ENCODE data around the gene ERC2. TPM values are rescaled to one million over a fixed set of nuclear protein-coding genes. Genes with fewer than 3 reads are reported as not detected.

ERC2 gene
- total RNA-seq, 2 donors from 2014 or later: 16.1 to 22.8 TPM

GRCh38 chr3:55492976-55493375, 975.3 kb downstream of the ERC2 start:
- Histone ChIP-seq H3K27me3 (ENCODE audit: control insufficient read depth, insufficient read depth, low read length, poor library complexity, severe bottlenecking) (peaks cover 51% of the 10 kb centered on the region), H3K4me1 (ENCODE audit: control insufficient read depth, insufficient read depth, low read length) (no peaks in the 10 kb centered on the region), H3K4me3 (ENCODE audit: low read length) (no peak overlapping the region), H3K9me3 (ENCODE audit: control insufficient read depth, low read length) (no peaks in the 10 kb centered on the region), H3K9ac (ENCODE audit: extremely low read depth, low read length, poor library complexity, severe bottlenecking) (no peak overlapping the region), H3K27ac (ENCODE audit: low read depth, low read length) (no peak overlapping the region), H3K36me3 (ENCODE audit: control insufficient read depth, insufficient read depth, low read length) (no peaks in the 10 kb centered on the region)
- Mint-ChIP-seq H3K36me3 (ENCODE audit: low read depth) (no peaks in the 10 kb centered on the region), H3K27me3 (ENCODE audit: insufficient read depth) (peaks cover 58% of the 10 kb centered on the region), H3K4me1 (peaks cover 15% of the 10 kb centered on the region), H3K27ac (no peak overlapping the region), H3K9me3 (no peaks in the 10 kb centered on the region), H3K4me3 (no peak overlapping the region)
- TF ChIP-seq CTCF (conservative IDR thresholded peaks at IDR 0.05): no peak
- 84 to 86% methylated on average over 3 to 5 of the region's 5 CpGs for WGBS, 2 experiments (ENCODE audit: insufficient coverage in 1 of 2, insufficient read length in 1 of 2)
- DNase-seq: no peak

GRCh38 chr3:55491296-55491816, 976.9 kb downstream of the ERC2 start:
- whole genome bisulfite sequencing, 2 experiments (ENCODE audit: insufficient coverage in 1 of 2, insufficient read length in 1 of 2): 91 to 92% methylated on average over 4 to 7 of the region's 7 CpGs
- H3K4me3 Mint-ChIP-seq: no peak overlapping the region
- H3K9me3 ChIP-seq (ENCODE audit: control insufficient read depth, low read length): no peaks in the 10 kb centered on the region
- peaks cover 73% of the 10 kb centered on the region for H3K27me3 Mint-ChIP-seq (ENCODE audit: insufficient read depth)
- no peak overlapping the region for H3K27ac ChIP-seq (ENCODE audit: low read depth, low read length)
- H3K9ac ChIP-seq (ENCODE audit: extremely low read depth, low read length, poor library complexity, severe bottlenecking): no peak overlapping the region
- no peak for DNase-seq
- H3K27me3 ChIP-seq (ENCODE audit: control insufficient read depth, insufficient read depth, low read length, poor library complexity, severe bottlenecking): peaks cover 67% of the 10 kb centered on the region
- H3K27ac Mint-ChIP-seq: no peak overlapping the region
- H3K4me3 ChIP-seq (ENCODE audit: low read length): no peak overlapping the region
- H3K4me1 ChIP-seq (ENCODE audit: control insufficient read depth, insufficient read depth, low read length): no peaks in the 10 kb centered on the region
- TF ChIP-seq CTCF (conservative IDR thresholded peaks at IDR 0.05): no peak
- no peaks in the 10 kb centered on the region for H3K36me3 ChIP-seq (ENCODE audit: control insufficient read depth, insufficient read depth, low read length)
- peaks cover 25% of the 10 kb centered on the region for H3K4me1 Mint-ChIP-seq
- H3K9me3 Mint-ChIP-seq: no peaks in the 10 kb centered on the region
- H3K36me3 Mint-ChIP-seq (ENCODE audit: low read depth): no peaks in the 10 kb centered on the region

- no peaks in the 10 kb centered on the region for H3K36me3 ChIP-seq (ENCODE audit: control insufficient read depth, insufficient read depth, low read length)
- no peak overlapping the region for H3K27ac ChIP-seq (ENCODE audit: low read depth, low read length)
- H3K9me3 Mint-ChIP-seq: no peaks in the 10 kb centered on the region
- H3K9me3 ChIP-seq (ENCODE audit: control insufficient read depth, low read length): no peaks in the 10 kb centered on the region
- H3K27me3 ChIP-seq (ENCODE audit: control insufficient read depth, insufficient read depth, low read length, poor library complexity, severe bottlenecking): peaks cover 77% of the 10 kb centered on the region
- 74 to 87% methylated on average over 3 of the region's 3 CpGs for WGBS, 2 experiments (ENCODE audit: insufficient coverage in 1 of 2, insufficient read length in 1 of 2)
- no peak for TF ChIP-seq CTCF (conservative IDR thresholded peaks at IDR 0.05)
- H3K27me3 Mint-ChIP-seq (ENCODE audit: insufficient read depth): peaks cover 82% of the 10 kb centered on the region
- peaks cover 29% of the 10 kb centered on the region for H3K4me1 Mint-ChIP-seq
- no peak overlapping the region for H3K9ac ChIP-seq (ENCODE audit: extremely low read depth, low read length, poor library complexity, severe bottlenecking)
- H3K4me3 ChIP-seq (ENCODE audit: low read length): no peak overlapping the region
- peak overlapping the region; percentile 64 for H3K4me3 Mint-ChIP-seq
- no peak overlapping the region for H3K27ac Mint-ChIP-seq
- no peaks in the 10 kb centered on the region for H3K4me1 ChIP-seq (ENCODE audit: control insufficient read depth, insufficient read depth, low read length)
- DNase-seq: no peak
- H3K36me3 Mint-ChIP-seq (ENCODE audit: low read depth): no peaks in the 10 kb centered on the region
These were observed 977.9 kb downstream of the ERC2 start for GRCh38 chr3:55490276-55490913.
